Measurements from ENCODE around the gene RASA4B.
"Not testable (repeated sequence)": the region's sequence is repeated elsewhere in the genome, so short reads cannot be mapped to it uniquely, and the experiment has no call there.

Gene RASA4B

DNA sequence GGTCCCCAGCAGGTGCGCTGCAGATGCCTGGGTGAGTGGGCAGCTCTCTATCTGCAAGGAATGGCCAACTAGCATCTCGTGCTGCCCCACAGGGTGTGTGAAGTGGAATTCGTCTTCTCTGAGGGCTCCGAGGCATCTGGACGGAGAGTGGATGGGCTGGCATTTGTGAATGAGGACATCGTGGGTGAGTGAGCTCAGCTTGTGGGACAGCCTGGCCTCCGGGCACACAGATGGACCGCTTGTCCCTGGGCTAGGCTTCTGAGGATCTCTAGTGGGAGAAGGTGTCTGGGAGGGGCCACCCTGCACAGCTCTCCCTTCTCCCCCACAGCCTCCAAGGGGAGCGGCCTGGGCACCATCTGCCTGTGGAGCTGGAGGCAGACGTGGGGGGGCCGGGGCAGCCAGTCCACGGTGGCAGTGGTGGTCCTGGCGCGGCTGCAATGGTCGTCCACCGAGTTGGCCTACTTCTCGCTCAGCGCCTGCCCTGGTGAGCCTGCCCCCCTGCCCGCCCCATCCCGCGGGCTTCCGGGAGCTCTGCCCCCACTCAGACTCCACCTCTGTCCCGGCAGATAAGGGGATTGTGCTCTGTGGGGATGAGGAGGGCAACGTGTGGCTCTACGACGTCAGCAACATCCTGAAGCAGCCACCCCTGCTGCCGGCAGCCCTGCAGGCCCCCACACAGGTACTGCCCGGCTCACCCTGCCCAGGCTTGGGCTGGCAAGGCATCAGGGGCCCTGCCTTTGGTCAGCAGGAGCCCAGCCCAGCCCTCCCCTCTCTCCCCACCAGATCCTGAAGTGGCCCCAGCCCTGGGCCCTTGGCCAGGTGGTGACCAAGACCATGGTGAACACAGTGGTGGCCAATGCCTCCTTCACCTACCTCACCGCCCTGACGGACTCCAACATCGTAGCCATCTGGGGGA lies 45.2 kb downstream of the RASA4B start:
- DNase-seq, result no peak

DNA sequence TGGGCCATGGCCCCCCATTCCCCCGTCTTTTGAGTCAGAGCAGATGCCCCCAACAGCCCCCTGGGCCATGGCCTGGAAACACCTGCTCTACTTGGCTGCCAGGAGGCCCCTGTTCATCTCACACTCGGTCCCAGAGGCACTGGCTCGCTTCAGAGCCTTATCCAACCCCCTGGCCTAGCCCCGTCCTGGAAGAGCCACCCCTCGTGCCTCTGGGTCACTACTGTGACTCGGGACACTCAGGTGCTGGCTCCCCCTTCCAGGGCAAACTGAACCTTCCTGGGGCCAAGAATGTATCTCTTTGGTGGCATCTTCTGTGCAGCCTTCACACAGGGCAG lies 45.8 kb downstream of the RASA4B start:
- DNase-seq, result no peak

- DNase-seq, result no peak
Measured at GRCh38 chr7:102469972-102470825, 47.4 kb downstream of the RASA4B start.

GRCh38 chr7:102469351-102469971 lies 48.1 kb downstream of the RASA4B start:
- DNase-seq, result no peak

DNA sequence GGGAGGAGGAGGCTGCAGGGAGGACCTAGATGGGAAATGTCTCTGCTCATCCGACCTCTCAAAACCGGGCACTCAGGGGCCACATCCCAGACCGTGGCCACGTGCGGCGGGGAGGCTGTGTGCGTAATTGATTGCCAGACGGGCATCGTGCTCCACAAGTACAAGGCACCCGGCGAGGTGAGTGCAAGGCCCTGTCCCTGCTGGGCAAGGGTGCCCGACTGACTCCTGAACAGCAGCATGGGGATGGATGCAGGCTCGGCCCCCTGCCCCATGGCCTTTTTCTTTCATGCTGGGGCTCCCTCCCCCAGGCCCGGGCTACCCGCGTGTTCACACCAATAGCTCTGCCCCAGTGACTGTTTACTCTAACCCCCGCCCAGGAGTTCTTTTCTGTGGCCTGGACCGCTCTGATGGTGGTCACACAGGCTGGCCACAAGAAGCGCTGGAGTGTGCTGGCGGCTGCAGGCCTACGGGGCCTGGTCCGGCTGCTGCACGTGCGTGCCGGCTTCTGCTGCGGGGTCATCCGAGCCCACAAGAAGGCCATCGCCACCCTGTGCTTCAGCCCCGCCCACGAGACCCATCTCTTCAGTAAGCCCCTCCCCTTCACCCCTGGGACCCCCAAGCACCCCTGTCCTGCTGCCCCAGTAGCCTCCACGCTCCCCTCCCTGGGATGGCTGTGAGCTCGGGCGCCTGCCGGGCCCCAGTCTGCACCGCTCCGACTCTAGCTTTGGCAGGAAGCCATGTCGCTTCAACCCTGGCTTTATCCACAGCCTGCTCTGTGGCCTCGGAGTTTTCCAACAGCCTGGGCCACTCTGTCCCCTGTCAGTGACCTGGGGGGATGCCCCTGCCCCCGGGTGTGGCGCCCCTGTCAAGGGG lies 48.9 kb downstream of the RASA4B start:
- no peak for DNase-seq

DNA sequence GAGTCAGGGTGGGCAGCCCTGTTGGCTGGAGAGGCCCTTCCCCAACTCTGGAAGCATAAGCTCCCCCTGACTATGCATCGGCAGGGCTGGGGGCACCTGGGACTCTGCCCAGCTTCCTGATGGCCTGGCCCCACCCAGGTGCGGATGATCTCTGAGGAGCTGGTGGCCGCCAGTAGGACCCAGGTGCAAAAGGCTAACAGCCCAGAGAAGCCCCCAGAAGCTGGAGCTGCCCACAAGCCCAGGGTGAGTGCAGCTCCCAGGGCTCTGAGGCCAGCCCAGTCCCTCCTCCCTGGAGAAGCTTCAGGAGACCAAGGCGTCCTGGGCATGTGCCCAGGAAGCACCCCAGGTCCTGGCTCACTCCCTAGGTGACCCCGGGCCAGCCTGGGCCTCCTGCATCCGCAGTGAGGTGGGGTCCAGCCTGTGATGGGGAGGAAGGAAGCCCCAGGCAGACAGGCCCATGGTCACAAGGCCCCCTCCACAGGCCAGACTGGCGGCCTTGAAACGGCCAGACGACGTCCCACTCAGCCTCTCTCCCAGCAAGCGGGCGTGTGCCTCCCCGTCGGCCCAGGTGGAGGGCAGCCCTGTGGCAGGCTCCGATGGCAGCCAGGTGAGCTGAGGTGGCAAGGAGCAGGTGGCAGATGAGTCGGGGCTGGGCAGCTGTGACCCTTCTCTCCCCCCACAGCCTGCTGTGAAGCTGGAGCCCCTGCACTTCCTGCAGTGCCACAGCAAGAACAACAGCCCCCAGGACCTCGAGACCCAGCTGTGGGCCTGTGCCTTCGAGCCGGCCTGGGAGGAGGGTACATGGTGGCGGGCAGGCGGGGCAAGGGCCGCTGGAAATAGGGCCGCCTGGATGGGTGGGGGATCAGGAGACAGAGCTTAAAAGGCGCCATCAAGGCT lies 49.7 kb downstream of the RASA4B start:
- DNase-seq, result no peak

DNA sequence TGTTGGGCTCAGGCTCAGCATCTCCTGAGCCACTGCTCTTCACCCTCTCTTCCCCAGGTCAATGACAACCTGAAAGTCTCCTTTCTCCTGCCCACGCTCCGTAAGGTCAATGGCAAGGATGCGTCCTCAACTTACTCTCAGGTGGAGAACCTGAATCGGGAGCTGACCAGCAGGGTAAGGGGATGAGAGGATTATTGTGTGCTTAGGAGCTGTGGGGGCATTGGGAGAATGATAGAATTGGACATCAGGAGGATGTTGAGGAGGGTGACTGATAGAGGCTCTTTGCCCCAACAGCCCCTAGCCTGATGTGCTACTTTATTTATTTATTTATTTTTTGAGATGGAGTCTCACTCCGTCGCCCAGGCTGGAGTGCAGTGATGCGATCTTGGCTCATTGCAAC lies 51.5 kb downstream of the RASA4B start:
- DNase-seq, result no peak

GRCh38 chr7:102464577-102465280 lies 52.8 kb downstream of the RASA4B start, which contains the start of the genes ALKBH4 and LRWD1:
Gene ALKBH4, minus strand, starts transcription at chr7:102464863. Its CDS starts 27 bp downstream, at chr7:102464836.
Gene LRWD1, plus strand, starts transcription at chr7:102464984. Its CDS starts 97 bp downstream, at chr7:102465081.
- peak; percentile 94 to 95 for DNase-seq

GRCh38 chr7:102463841-102464576 lies 53.6 kb downstream of the RASA4B start:
- no peak for DNase-seq

DNA sequence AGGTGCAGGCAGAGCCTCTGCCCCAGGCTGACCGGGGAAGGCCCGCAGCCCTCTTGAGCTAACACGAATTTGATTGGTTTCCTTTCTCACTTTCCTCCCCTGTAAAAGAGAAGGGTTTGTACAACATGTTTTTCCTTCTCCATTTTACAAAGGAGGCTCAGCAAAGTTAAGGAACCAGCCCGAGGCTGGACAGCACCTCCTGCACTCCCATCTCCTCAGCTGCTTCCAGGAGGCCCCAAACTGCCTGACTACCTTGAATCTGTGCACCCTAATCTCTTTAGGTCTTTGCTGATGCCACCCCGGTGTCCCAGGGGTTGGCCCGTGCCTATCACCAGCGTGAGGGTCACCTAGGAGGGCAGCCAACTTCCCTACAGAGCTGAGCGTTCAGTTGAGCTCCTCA lies 57.1 kb downstream of the RASA4B start:
- DNase-seq, result no peak

DNA sequence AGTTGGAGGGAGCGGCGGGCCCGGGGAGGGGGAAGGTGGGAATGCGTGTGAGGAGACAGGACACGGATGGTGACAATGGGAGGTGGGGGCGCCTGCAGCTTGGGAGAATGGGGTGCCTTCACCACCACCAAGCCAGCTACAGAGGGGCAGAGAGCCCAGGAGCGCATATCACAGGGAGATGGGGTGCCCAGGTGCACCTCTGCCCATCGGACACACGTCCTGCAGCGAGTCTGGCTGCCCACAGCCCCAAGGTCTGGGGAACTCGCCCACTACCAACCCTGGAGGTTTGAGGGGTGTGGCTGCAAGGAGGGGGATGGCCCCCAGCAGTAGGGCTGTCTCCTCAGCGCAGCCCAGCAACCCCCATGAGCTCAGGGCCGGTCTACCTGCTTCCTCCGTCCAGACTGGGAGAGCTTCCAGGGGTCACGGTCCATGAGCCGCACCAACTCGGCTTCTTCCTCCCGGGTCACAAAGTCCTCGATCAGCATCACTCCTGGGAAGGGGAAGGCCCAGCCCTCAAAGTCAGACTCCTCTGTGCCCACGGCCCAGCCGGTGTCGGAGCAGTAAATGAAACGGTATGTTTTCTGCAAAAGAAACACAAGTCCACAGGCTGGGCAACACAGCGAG lies 58.2 kb downstream of the RASA4B start:
- no peak for DNase-seq

DNA sequence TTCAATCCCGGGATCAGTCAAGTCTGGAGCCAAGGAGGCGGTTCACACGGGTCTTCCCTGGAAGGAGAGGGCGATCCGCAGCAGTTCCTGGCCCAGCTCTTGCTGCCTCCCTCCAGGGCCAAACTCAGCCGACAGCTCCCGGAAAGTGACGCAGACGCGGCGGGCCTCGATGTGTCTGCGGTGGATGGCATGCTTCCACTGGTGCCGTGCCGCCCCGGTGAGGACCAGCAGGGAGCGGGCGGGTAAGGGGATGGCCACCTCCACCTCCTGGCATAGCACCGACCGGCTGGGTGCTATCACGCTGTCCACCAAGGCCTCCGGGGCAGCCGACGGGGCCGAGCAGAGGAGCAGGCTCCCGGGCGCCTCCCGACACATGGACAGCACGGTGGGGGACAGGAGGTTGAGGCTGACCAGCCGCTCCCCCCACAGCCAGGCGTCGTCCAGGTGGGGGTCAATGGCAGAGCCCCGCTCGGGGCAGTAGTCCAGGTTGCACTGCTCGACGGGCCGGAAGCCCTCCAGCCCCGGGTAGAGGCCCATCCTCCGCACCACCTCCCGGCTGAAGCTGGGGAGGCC lies 60.1 kb downstream of the RASA4B start:
- no peak for DNase-seq

DNA sequence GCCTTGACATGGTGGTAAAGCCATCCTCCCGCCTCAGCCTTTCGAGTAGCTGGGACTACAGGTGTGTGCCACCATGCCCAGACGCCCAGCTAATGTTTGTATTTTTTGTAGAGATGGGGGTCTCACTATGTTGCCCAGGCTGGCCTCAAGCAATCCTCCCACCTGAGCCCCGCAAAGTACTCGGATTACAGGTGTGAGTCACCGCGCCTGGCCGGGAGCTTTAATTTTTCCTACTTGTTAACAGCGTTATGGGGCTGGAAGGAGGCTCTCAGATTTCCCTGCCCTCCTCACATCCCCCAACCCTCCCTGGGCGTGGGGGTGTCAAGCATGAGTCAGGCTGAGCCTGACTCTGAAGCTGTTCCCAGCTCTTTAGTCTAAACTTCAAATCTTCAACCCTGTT lies 61.2 kb downstream of the RASA4B start:
- DNase-seq, result no peak

DNA sequence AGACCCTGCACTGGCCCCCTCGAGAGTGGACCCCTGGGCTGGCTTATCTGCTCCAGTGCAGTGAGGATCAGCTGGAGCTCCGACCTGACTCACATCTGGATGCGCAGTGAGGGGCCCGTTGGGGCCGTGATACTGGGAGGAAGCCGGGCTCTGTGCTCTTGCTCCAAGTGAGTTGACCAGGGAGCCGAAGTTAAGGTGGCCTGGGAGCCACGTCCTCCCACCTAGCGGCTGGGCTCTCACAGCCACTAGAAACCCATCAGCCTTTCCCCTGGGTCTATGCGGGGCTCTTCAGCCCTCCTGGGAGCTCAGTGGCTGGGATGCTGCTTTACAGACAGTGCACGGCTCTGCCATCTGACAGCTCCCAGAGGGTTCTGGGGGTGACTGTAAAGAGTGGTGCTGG lies 62.0 kb downstream of the RASA4B start:
- DNase-seq, result no peak

DNA sequence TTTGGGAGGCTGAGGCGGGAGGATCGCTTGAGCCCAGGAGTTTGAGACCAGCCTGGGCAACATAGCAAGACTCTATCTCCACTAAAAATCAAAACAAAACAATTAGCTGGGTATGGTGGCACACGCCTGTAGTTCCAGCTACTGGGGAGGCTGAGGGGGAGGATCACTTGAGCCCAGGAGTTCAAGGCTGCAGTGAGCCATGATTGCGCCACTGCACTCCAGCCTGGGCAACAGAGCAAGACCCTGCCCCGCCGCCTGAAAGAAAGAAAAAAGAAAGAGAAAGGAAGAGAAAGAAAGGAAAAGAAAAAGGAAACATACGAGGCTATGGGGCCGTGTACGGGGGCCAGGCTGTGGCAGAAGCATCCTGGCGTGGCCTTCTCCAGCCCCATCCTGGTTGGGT lies 62.6 kb downstream of the RASA4B start:
- DNase-seq, result not testable (repeated sequence)

DNA sequence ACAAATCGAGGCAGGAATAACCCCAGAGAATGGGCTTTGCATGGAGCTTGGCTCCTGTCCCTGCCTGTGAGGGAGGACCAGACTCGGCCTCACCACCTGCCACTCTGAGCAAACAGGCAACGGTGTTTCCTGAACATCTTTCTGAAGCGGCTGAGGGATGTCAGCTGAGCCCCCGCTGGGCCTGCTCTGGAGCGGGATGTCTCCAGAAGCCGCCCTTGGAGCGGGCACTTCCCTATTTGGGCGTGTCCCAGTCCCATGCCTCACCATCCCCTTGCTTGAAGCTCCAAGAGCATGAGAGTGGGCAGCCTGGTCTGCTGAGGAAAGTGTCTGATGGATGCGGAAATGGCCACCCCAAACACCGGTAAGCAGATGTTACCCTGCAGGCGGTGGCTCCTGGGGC lies 63.1 kb downstream of the RASA4B start:
- no peak for DNase-seq

GRCh38 chr7:102453319-102453718 lies 64.3 kb downstream of the RASA4B start:
- no peak for DNase-seq

DNA sequence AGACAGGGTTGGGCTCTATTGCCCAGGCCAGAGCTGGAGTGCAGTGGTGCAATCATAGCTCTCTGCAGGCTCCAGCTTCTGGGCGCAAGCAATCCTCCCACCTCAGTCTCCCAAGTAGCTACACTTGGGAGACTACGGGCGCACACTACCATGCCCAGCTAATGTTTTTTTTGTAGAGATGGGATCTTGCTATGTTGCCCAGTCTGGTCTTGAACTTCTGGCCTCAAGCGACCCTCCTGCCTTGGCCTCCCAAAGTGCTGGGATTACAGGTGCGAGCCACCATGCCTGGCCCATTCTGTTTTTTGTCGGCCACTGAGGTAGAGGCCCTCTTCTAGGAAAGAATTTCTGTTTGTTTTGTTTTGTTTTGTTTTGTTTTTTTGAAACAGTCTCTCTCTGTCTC lies 65.1 kb downstream of the RASA4B start:
- no peak for DNase-seq

All from CD4-positive, alpha-beta T cell treated with Interleukin-1 beta for 1 hour (primary cell).